GM04504 (cell line): Measurements from ENCODE around the gene PITPNM2.

Experiments used
- DNase-seq: peaks from one replicate; pipeline ENCODE4 v3.0.0-alpha.2; 2012; ENCODE audit warnings: low read depth

The PITPNM2 gene

GRCh38 chr12:123143736-123144461 is 7.0 kb downstream of the PITPNM2 start:
- DNase-seq: no peak

GRCh38 chr12:123142921-123143735 is 7.8 kb downstream of the PITPNM2 start:
- no peak for DNase-seq

GRCh38 chr12:123142518-123142840 is 8.4 kb downstream of the PITPNM2 start:
- no peak for DNase-seq

GRCh38 chr12:123141615-123142517 is 9.0 kb downstream of the PITPNM2 start:
- DNase-seq: peak; percentile 53

- DNase-seq: no peak
Measured at GRCh38 chr12:123140676-123141614, 9.9 kb downstream of the PITPNM2 start.

- DNase-seq: no peak
Measured at GRCh38 chr12:123139926-123140675, 10.8 kb downstream of the PITPNM2 start.

- no peak for DNase-seq
Measured at GRCh38 chr12:123135688-123136087, 15.2 kb downstream of the PITPNM2 start.

- no peak for DNase-seq
Measured at GRCh38 chr12:123134826-123135225, 16.1 kb downstream of the PITPNM2 start.

- no peak for DNase-seq
Measured at GRCh38 chr12:123134271-123134671, 16.6 kb downstream of the PITPNM2 start.

GRCh38 chr12:123133701-123134100 is 17.2 kb downstream of the PITPNM2 start:
- no peak for DNase-seq

GRCh38 chr12:123132951-123133619 is 17.8 kb downstream of the PITPNM2 start:
- no peak for DNase-seq

- DNase-seq: no peak
Measured at GRCh38 chr12:123131879-123132402, 18.9 kb downstream of the PITPNM2 start.

- no peak for DNase-seq
Measured at GRCh38 chr12:123131291-123131832, 19.5 kb downstream of the PITPNM2 start.

GRCh38 chr12:123129621-123130020 is 21.3 kb downstream of the PITPNM2 start:
- DNase-seq: no peak

- no peak for DNase-seq
Measured at GRCh38 chr12:123127182-123127495, 23.8 kb downstream of the PITPNM2 start.

- DNase-seq: peak; percentile 97
Measured at GRCh38 chr12:123126294-123127181, 24.4 kb downstream of the PITPNM2 start.

- DNase-seq: no peak
Measured at GRCh38 chr12:123122626-123123025, 28.3 kb downstream of the PITPNM2 start.

- no peak for DNase-seq
Measured at GRCh38 chr12:123121670-123122069, 29.2 kb downstream of the PITPNM2 start.
